GM18507 (cell line): ENCODE measurements around the gene CEP43.
A peak's percentile ranks its signal among the peaks of the same experiment; 100 is the strongest.

Experiments used
- DNase-seq: peaks from one replicate; pipeline ENCODE4 v3.0.0; 2011; ENCODE audit warnings: low read depth; ENCODE audit not compliant: insufficient read length; ENCODE audit errors: extremely low spot score
- FAIRE-seq: peaks from 2 replicates; lab custom pipeline; 2011; peaks lifted over from hg19 to GRCh38; lab: Jason Lieb, UNC

The CEP43 gene

GRCh38 chr6:166960609-166960978 lies 38.6 kb upstream of the CEP43 start:
- no peak for DNase-seq
- FAIRE-seq, result no peak

- no peak for FAIRE-seq
- DNase-seq, result no peak
Measured at GRCh38 chr6:166966268-166966667, 32.9 kb upstream of the CEP43 start.

GRCh38 chr6:166969390-166970002 lies 29.7 kb upstream of the CEP43 start:
- no peak for DNase-seq
- no peak for FAIRE-seq

GRCh38 chr6:166970091-166970490 lies 29.1 kb upstream of the CEP43 start:
- FAIRE-seq, result no peak
- DNase-seq, result no peak

GRCh38 chr6:166970776-166971175 lies 28.4 kb upstream of the CEP43 start:
- DNase-seq (no peak), FAIRE-seq (no peak)

GRCh38 chr6:166971271-166971670 lies 27.9 kb upstream of the CEP43 start:
- DNase-seq (no peak), FAIRE-seq (no peak)

GRCh38 chr6:166972101-166972500 lies 27.1 kb upstream of the CEP43 start:
- FAIRE-seq (no peak), DNase-seq (no peak)

- FAIRE-seq (no peak), DNase-seq (no peak)
Measured at GRCh38 chr6:166976636-166977035, 22.6 kb upstream of the CEP43 start.

GRCh38 chr6:166977621-166978525 lies 21.3 kb upstream of the CEP43 start:
- FAIRE-seq (no peak), DNase-seq (no peak)

- DNase-seq (no peak), FAIRE-seq (no peak)
Measured at GRCh38 chr6:166980738-166981137, 18.5 kb upstream of the CEP43 start.

- FAIRE-seq, result no peak
Measured at GRCh38 chr6:166987448-166987847, 11.7 kb upstream of the CEP43 start.

GRCh38 chr6:166987930-166988329 lies 11.3 kb upstream of the CEP43 start:
- no peak for DNase-seq

More at GRCh38 chr6:166987448-166987847, 11.7 kb upstream of the CEP43 start:
- no peak for DNase-seq

GRCh38 chr6:166988674-166989201 lies 10.5 kb upstream of the CEP43 start:
- DNase-seq (no peak), FAIRE-seq (no peak)

More at GRCh38 chr6:166987930-166988329, 11.3 kb upstream of the CEP43 start:
- FAIRE-seq, result peak; percentile 33

- no peak for DNase-seq
Measured at GRCh38 chr6:166989427-166990032, 9.7 kb upstream of the CEP43 start.

GRCh38 chr6:166996406-166996805 lies 2.8 kb upstream of the CEP43 start:
- DNase-seq, result no peak
- no peak for FAIRE-seq

More at GRCh38 chr6:166989427-166990032, 9.7 kb upstream of the CEP43 start:
- peak; percentile 87 for FAIRE-seq

- DNase-seq (no peak), FAIRE-seq (no peak)
Measured at GRCh38 chr6:166997348-166997747, 1.8 kb upstream of the CEP43 start.

GRCh38 chr6:166997768-166998255 lies 1.4 kb upstream of the CEP43 start:
- FAIRE-seq (peak; percentile 67), DNase-seq (no peak)

GRCh38 chr6:166998256-166999144 lies 697 bp upstream of the CEP43 start:
- FAIRE-seq (no peak), DNase-seq (no peak)

- DNase-seq, result no peak
- no peak for FAIRE-seq
Measured at GRCh38 chr6:166999884-167000253, 672 bp downstream of the CEP43 start.
